Smooth muscle cell of the brain vasculature (primary cell): ENCODE results near the gene RIT2.
"Not testable (repeated sequence)": the region's sequence is repeated elsewhere in the genome, so short reads cannot be mapped to it uniquely, and the experiment has no call there.

Experiments used
- DNase-seq: peaks from one replicate; pipeline ENCODE4 v3.0.0-alpha.2; 2012; ENCODE audit warnings: low read depth, low spot score

Gene RIT2

DNA sequence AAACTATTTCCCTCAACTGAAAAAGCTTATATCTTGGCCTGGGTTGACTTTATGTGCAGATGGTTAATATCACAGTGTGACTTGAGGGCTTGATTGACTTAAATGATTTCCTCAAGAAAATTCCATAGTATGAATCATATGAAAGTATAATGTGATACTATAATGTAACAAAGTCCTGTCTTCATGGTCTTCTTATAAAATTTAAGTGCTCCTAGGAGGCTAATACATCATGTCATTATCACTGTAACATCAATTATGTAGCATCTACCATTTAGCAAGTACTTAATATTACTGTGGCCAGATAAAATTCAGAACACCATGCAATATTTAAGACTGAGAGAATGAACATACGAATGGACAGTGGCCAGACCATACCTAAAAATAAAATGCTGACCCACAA lies 276.1 kb downstream of the RIT2 start:
- no peak for DNase-seq

DNA sequence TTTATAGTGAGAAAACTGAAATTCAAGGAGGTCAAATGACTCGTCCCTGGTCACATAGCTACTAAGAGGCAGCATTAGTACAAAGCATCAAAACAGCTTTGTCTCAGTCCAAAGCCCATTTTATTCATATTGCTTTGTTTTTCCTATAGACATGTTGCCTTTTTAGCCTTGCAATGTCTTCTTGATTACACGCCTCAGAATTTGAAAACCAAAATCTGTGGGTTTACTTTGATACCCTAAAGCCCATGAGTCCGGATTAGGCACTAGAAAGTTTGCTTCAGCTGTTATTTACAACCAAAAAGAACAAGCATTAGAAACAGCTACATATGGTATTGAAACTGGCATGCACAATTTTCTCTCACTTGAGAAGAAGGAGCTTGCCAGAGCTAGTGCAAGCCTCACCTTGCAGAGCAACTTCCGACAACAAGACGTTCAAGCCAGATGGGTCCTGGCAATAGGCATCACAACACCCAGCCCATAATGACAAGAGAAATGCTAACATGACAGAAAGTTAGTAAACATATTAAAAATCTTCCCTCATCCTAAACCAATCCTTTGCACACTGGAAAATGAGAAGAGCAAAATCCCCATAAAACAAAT lies 276.8 kb downstream of the RIT2 start:
- no peak for DNase-seq

DNA sequence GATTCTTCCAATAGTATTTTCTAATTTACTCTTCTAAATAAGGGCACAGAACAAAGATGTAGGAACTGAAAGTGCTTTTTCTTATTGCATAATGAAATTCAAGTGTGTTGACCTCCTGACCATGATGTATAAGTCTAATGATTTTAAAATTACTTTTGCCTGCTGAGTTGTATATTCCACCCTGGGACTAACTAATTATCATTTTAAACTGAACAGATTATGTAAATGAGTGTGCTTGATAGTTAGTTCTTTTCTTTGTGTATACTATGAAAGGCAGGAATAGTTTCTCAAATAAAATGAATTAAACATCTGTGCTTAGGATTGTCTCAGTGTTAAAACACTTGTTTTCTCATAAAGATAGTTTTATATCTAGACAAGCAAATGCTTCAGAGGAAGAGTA lies 284.5 kb downstream of the RIT2 start:
- DNase-seq: no peak

GRCh38 chr18:42828881-42829280 lies 286.6 kb downstream of the RIT2 start:
- no peak for DNase-seq

DNA sequence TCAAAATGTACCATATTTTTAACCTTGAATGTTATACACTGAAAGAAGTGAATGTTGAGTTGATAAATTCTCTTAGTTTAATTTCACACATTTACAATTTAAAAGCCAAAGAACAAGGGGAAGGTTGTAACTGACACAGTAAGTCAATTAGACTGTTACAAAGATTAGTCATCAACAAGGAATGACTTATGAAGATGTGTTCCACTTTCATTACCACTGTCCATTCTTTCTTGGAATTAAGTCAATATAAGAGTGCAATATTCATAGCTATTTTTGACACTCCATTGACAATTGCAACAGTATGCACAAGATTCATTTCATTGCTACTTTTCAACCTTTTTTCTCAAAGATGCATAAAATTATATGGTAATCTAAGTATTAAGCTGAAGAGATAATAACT lies 291.3 kb downstream of the RIT2 start:
- no peak for DNase-seq

GRCh38 chr18:42822711-42823110 lies 292.8 kb downstream of the RIT2 start:
- no peak for DNase-seq

- DNase-seq: no peak
These were observed 294.0 kb downstream of the RIT2 start for GRCh38 chr18:42821492-42821891.

DNA sequence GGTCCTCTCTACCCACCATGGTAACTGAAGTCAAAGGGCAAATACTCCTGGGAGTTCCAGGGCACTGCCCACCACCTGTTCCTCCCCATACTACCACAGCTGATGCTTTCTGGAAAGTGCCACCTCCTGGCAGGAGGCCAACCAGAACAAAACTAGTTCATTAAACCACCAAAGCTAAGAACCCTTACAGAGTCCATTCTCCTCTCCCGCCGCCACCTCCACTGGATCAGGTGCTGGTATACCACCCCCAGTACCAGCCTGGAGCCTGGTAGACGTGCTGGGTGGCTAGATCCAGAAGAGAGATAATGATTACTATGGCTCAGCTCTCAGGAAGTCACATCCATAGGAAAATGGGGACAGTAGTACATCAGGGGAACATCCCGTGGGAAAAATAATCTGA lies 300.9 kb downstream of the RIT2 start:
- DNase-seq: no peak

- no peak for DNase-seq
These were observed 301.3 kb downstream of the RIT2 start for GRCh38 chr18:42814184-42814583.

DNA sequence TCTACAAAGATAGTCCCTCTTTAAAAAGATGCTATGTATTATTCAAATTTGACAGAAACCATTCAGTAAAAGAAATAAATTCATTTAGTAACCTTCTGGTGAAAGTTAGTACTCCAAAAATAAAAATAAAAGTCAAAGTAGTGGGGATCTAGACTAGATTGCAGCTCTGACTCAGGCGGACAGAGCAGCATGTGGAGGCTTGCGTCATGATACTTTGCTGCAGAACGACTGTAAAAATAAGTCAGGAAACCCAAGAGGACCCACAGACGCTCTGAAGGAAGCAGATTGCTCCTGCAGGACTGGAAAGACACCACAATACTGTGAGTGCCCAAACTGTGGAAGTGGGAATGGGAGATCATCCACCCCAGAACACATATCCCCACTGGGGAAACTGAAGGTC lies 301.9 kb downstream of the RIT2 start:
- DNase-seq: no peak

GRCh38 chr18:42807887-42808286 lies 307.6 kb downstream of the RIT2 start:
- DNase-seq: no peak

GRCh38 chr18:42801706-42802105 lies 313.8 kb downstream of the RIT2 start:
- DNase-seq: no peak

- DNase-seq: no peak
These were observed 316.8 kb downstream of the RIT2 start for GRCh38 chr18:42798606-42799170.

DNA sequence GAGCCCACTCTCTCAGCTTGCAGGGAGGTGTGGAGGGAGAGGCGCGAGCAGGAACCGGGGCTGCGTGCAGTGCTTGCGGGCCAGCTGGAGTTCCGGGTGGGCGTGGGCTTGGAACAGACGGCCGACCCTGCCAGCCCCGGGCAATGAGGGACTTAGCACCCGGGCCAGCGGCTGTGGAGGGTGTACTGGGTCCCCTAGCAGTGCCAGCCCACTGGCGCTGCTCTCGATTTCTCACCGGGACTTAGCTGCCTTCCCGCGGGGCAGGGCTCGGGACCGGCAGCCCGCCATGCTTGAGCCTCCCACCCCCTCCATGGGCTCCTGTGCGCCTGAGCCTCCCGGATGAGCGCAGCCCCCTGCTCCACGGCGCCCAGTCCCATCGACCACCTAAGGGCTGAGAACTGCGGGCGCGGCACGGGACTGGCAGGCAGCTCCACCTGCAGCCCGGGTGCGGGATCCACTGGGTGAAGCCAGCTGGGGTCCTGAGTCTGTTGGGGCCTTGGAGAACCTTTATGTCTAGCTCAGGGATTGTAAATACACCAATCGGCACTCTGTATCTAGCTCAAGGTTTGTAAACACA lies 320.2 kb downstream of the RIT2 start:
- DNase-seq: not testable (repeated sequence)

GRCh38 chr18:42792731-42793130 lies 322.8 kb downstream of the RIT2 start:
- no peak for DNase-seq

DNA sequence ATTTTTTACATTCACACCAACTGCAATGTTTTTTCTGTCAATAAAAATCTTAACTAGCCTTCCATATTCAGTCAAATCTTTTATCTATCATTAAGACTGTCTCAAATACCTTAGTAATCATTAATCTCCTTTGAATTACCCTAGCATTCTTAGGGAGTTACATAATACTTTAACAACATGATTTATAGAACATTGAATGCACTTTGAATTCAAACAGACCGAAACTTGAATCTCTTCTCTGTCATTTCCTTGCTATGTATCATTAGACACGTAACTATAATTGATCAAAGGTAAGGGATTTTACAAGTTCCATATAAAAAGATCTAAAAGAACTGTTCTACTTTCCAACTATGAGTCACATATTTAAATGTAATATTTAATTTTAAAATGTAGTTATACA lies 330.9 kb downstream of the RIT2 start:
- no peak for DNase-seq

- DNase-seq: no peak
These were observed 332.6 kb downstream of the RIT2 start for GRCh38 chr18:42782929-42783328.

- no peak for DNase-seq
These were observed 334.1 kb downstream of the RIT2 start for GRCh38 chr18:42781298-42781815.

- no peak for DNase-seq
These were observed 335.3 kb downstream of the RIT2 start for GRCh38 chr18:42780171-42780570.

DNA sequence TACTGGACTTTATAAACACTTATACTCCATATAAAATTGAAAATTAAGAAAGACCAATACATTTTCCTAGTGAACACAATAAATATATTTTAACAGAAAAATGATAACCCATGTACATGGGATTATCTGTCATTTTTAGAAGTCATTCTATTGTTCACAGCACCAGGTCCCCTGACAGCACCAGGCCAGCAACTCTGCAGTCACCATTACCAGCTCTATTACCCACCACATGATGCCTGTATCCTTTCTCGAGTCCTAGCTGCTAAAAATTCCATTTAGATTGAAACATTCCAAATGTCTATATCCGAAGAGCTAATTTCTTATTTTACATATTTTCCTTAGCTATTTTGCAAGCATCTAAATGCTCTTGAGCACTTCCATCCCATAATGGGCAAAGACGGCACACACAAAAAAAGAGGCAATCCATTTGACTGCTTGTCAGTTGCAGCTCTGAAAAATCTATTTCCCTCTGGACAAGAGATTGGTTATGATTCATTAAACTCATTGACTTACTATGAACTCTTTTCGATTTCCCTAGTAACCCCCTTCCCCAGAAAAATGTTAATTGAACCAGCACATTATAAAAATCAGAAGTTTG lies 336.9 kb downstream of the RIT2 start:
- no peak for DNase-seq

GRCh38 chr18:42778024-42778423 lies 337.5 kb downstream of the RIT2 start:
- no peak for DNase-seq

GRCh38 chr18:42773870-42774269 lies 341.6 kb downstream of the RIT2 start:
- no peak for DNase-seq

- DNase-seq: no peak
These were observed 343.5 kb downstream of the RIT2 start for GRCh38 chr18:42771936-42772335.
